ENCODE data around the gene ENDOG.
A peak's percentile ranks its signal among the peaks of the same experiment; 100 is the strongest.
"Not testable (repeated sequence)": the region's sequence is repeated elsewhere in the genome, so short reads cannot be mapped to it uniquely, and the experiment has no call there.

The ENDOG gene

GRCh38 chr9:128862401-128862851 lies 44.1 kb downstream of the ENDOG start:
- peak; percentile 27 for DNase-seq (ENCODE audit: low spot score)

- DNase-seq (ENCODE audit: low spot score): peak; percentile 71
These were observed 45.3 kb downstream of the ENDOG start for GRCh38 chr9:128863647-128864046.

GRCh38 chr9:128870128-128870940 lies 52.0 kb downstream of the ENDOG start:
- no peak for DNase-seq (ENCODE audit: low spot score)

GRCh38 chr9:128870941-128871265 lies 52.6 kb downstream of the ENDOG start:
- not testable (repeated sequence) for DNase-seq (ENCODE audit: low spot score)
